Duodenal mucosa (tissue), 2 donors: ENCODE measurements around the gene PLEKHG7.
"Not testable (repeated sequence)": the region's sequence is repeated elsewhere in the genome, so short reads cannot be mapped to it uniquely, and the experiment has no call there.

Experiments
- H3K27ac ChIP-seq: one replicate; pipeline ENCODE4 v1.7.0; 2013; ENCODE audit warnings: low read depth, low read length
- H3K27me3 ChIP-seq, 2 donors: one replicate each; pipeline ENCODE4 v1.7.0; 2013; ENCODE audit warnings: low read length in 2 of 2, control low read depth in 1 of 2; ENCODE audit not compliant: insufficient read depth in 2 of 2, control insufficient read depth in 1 of 2
- H3K36me3 ChIP-seq, 2 donors: one replicate each; pipeline ENCODE4 v1.7.0; 2013; ENCODE audit warnings: low read length in 2 of 2, control low read depth in 1 of 2; ENCODE audit not compliant: insufficient read depth in 2 of 2, control insufficient read depth in 1 of 2
- H3K4me1 ChIP-seq, 2 donors: one replicate each; pipeline ENCODE4 v1.7.0; 2013; ENCODE audit warnings: low read length in 2 of 2, control low read depth in 1 of 2; ENCODE audit not compliant: insufficient read depth in 2 of 2, control insufficient read depth in 1 of 2
- H3K4me3 ChIP-seq, 2 donors: one replicate each; pipeline ENCODE4 v1.7.0; 2013; ENCODE audit warnings: low read length in 2 of 2, low read depth in 1 of 2
- H3K9ac ChIP-seq, 2 donors: one replicate each; pipeline ENCODE4 v1.7.0; 2013; ENCODE audit warnings: low read length in 2 of 2, low read depth in 1 of 2
- H3K9me3 ChIP-seq, 2 donors: one replicate each; pipeline ENCODE4 v1.7.0; 2013; ENCODE audit warnings: low read length in 2 of 2, control low read depth in 1 of 2; ENCODE audit not compliant: control insufficient read depth in 1 of 2

Gene PLEKHG7

DNA sequence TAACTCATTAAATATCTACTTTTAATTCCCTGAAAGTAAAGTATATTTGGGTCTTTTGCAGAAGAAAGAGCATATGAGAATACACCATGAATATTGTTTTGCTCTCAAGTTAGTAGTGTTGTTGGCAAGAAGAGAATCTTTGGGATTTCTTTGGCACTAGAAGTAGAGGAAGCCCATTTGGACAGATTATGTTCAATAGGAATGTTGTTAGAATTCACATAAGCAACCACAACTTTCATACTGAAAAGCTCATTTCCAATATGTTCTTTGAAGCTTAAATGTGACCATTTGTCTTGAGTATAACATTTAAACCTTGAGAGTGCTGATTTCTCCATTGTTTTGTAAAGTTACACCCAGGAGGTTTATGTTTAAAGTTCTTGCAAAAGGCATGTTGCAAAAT, 37.6 kb downstream of the PLEKHG7 start:
- Histone ChIP-seq H3K4me3 (no peak overlapping the region), H3K4me1 (no peaks in the 10 kb centered on the region), H3K9me3 (no peaks in the 10 kb centered on the region), H3K36me3 (no peaks in the 10 kb centered on the region), H3K9ac (no peak overlapping the region), H3K27me3 (no peaks in the 10 kb centered on the region), H3K27ac (no peak overlapping the region)

DNA sequence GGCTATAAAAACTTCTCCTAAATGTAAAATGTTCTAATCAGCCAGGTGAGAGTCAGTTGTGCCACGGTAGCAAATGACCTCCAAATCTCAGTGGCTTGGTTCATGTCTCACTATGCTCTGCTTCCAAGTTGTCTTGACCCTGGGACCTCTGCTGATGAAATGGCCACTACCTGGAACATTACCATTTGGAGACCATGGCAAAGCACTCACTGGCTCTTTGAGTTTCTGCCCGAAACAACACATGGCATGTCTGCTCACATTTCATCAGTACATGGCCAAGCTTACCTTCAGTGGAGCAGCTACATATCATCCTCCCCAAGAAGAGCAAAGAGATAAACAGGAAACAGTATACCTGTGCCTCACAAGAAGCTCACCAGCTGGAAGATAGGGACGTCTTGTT, 40.2 kb downstream of the PLEKHG7 start:
- no peaks in the 10 kb centered on the region for H3K27me3 ChIP-seq
- no peak overlapping the region for H3K27ac ChIP-seq
- no peaks in the 10 kb centered on the region for H3K36me3 ChIP-seq

DNA sequence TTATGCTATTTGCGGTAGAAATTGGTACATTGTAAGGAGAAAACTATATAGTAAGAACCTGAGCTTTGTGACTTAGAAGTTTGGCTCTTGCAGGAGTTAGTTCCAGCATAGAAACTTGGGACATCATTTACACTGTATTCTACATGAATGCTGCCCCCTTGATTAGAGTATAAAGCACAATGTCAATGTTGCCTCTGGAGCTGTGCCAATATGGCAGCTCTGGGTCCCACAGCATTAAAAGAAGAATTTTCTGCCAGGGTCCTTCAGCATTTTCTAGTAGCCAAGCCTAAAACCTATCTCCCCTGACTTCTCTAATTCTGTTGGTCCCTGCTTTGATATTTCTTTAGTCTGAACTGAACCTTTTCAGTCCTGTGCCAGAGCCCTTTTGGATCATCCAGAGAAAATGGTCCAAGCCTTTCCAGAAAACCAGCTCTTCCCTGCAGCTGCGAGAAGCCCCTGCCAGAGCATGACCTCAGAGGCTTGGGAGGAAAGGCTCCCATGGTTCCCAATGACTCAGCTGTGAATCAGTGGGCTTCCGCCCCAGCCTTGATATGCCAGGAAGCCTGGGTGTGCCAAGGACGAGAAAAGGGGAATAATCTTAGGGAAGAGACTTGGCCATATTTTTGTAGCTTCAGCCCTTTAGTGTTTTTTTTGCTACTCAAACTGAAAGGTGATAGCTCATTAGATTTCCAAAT, 43.2 kb downstream of the PLEKHG7 start:
- Histone ChIP-seq H3K27ac (no peak overlapping the region), H3K36me3 (no peaks in the 10 kb centered on the region), H3K9ac (no peak overlapping the region), H3K4me1 (no peaks in the 10 kb centered on the region), H3K9me3 (no peaks in the 10 kb centered on the region), H3K27me3 (no peaks in the 10 kb centered on the region), H3K4me3 (no peak overlapping the region)

More for the DNA sequence above, 40.2 kb downstream of the PLEKHG7 start:
- no peak overlapping the region for H3K4me3 ChIP-seq
- no peaks in the 10 kb centered on the region for H3K4me1 ChIP-seq
- no peak overlapping the region for H3K9ac ChIP-seq
- H3K9me3 ChIP-seq: no peaks in the 10 kb centered on the region

DNA sequence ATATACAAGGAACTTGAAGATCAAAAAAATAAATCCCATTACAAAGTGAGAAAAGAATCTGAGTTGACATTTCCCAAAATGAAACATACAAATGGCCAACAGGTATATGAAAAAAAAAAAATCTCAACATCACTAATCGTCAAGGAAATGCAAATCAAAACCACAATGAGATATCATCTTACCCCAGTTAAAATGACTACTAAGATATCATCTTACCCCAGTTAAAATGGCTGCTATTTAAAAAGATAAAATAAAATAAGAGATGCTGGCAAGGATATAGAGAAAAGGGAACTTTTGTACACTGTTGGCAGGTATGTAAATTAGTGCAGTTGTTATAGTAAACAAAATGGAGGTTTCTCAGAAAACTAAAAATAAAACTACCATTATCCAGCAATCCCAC, 44.4 kb downstream of the PLEKHG7 start:
- Histone ChIP-seq H3K4me3 (no peak overlapping the region), H3K27me3 (no peaks in the 10 kb centered on the region), H3K4me1 (no peaks in the 10 kb centered on the region), H3K27ac (no peak overlapping the region), H3K9ac (no peak overlapping the region), H3K36me3 (no peaks in the 10 kb centered on the region), H3K9me3 (no peaks in the 10 kb centered on the region)

DNA sequence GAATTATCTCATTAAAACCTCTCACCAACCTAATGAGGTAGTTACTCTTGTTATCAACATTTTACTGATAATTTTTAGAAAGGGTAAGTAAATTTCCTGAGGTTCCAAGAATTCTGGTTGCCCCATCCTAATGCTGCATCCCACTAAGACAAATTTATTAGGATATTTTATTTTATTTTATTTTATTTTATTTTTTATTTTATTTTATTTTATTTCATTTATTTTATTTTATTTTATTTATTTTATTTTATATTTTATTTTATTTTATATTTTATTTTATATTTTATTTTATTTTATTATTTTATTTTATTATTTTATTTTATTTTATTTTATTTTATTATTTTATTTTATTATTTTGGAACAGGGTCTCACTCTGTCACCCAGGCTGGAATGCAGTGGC, 46.9 kb downstream of the PLEKHG7 start:
- not testable (repeated sequence) for H3K27ac ChIP-seq, H3K27me3 ChIP-seq, H3K4me1 ChIP-seq, H3K4me3 ChIP-seq, H3K9me3 ChIP-seq, H3K9ac ChIP-seq, H3K36me3 ChIP-seq

DNA sequence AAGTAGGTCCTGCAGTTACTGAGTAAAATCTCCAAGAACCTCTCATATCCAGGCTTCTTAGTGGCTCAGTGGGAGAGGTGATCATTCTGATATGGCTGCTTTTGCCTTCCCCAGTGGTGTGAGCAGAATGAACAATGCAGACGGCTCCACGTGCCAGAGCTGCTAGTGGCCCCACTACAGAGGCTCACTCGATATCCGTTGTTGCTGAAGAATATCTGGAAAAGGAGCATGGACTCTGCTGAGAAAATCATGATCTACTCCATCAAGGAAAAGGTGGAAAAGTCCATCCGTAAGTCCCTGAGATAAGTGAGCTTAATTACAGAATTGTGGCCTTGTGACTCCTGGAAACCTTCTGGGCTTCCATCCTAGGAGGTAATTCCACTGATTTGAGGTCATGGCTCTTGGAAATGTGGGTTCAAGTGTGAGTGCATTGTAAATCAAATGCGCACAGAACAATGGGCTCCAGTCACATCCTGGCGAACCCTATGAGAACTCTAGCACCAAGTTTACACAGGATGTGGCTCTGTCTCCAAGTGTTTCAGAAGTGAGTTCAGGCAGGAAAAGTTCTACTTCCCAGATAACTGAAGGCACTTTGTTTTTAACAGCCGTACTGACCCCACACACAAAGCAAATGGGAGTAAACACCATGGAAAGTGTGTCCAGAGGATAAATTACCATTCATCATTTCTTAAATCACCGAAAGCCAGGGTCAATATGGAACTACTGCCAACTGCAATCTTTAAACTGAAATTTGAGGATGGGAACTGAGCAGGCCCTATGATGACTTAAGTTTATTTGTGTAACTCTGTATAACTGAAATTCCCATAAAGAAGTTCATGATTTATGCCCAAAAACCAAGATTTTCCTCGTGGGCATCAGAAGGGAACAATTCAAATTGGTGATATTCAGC, 51.4 kb downstream of the PLEKHG7 start:
- no peaks in the 10 kb centered on the region for H3K9me3 ChIP-seq
- no peaks in the 10 kb centered on the region for H3K36me3 ChIP-seq
- no peaks in the 10 kb centered on the region for H3K27me3 ChIP-seq
- H3K27ac ChIP-seq: no peak overlapping the region
- H3K4me3 ChIP-seq: no peak overlapping the region
- no peak overlapping the region for H3K9ac ChIP-seq
- no peaks in the 10 kb centered on the region for H3K4me1 ChIP-seq

DNA sequence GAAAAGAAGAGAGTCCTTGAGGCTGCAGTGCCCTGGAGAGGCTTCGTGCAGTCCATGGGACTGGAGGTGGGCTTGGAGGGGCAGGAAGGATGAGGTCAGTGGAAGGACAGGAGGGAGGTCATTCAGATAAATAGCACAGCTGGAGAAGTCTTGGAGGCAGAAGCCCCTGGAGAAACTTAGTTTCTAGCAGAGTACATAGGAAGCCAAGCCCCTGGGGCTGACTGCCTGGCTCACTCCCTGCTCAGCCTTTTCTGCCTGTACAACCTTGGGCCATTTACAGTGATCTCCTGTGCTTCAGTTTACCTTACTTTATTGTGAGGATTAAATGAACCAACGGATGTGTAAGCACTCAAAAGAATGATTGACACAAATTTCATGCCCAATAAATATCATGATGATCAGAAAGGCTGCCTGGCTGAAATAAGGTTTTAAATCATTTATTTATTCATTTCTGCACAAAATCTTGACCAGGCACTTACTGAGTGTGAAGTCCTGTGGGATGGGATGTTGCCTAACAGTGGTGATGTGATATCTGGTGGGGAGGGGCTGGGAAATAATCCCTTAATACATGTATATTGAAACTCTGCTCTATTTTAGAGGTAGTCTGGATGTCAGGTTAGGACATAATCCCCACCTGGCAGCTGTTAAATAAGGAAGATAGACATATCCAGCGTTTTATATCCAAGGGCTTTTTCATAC, 54.3 kb downstream of the PLEKHG7 start:
- no peaks in the 10 kb centered on the region for H3K27me3 ChIP-seq
- H3K36me3 ChIP-seq: no peaks in the 10 kb centered on the region
- no peaks in the 10 kb centered on the region for H3K4me1 ChIP-seq
- H3K9ac ChIP-seq: no peak overlapping the region
- no peak overlapping the region for H3K27ac ChIP-seq
- no peak overlapping the region for H3K4me3 ChIP-seq
- H3K9me3 ChIP-seq: no peaks in the 10 kb centered on the region

DNA sequence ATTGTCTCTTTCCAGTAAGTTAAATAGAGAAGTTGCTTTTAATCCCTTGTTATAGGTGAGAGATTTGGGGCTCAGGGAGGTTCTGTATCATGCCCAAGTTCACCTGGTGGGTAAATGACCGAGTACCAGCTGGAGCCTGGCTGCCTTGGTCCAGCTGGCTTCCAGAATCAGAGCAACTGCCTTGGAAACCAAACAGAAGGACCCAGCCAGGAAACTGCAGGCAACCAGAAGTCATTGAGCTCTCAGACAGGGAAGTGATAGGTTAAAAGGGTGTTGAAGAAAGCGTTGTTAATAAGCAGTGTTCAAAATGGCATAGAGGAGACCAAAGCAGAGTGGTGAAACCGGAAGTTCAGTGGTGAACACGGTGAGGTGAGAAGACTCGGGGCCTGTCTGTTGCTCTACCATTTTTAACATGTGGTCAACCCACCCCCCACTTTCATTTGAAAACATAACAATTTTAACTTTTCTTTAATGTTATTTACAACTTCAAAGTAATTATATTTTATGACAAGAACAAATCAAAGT, 54.9 kb downstream of the PLEKHG7 start:
- no peak overlapping the region for H3K9ac ChIP-seq
- H3K27me3 ChIP-seq: no peaks in the 10 kb centered on the region
- H3K9me3 ChIP-seq: no peaks in the 10 kb centered on the region
- H3K27ac ChIP-seq: no peak overlapping the region
- H3K36me3 ChIP-seq: no peaks in the 10 kb centered on the region
- no peak overlapping the region for H3K4me3 ChIP-seq
- H3K4me1 ChIP-seq: no peaks in the 10 kb centered on the region

DNA sequence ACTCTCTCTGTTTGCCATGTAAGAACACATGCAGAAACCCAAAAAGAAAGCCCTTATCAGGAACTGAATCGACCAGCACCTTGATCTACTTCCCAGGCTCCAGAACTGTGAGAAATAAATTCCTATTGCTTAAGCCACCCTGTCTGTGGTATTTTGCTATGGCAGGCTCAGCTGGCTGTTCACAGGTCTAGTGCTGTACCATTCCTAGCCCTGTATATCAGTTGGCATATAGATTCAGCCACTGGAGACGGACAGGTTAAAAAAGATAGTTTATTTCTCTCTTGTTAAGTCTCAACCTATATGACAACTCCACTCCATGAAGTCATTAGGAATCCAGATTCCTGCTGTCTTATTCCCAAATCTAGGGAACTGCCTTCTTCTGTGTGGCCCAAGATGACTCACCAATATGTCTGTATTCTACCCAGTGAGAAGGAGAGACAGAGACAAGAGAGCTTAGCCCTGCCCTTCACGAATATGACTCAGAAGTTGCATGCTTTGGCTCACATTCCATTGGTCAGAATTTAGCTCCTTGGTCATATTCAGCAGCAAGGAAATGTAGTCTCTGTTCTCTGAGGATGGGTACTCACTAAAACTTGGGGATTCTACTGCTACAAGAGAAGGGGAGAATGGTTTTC, 57.0 kb downstream of the PLEKHG7 start:
- Histone ChIP-seq H3K36me3 (no peaks in the 10 kb centered on the region), H3K4me3 (no peak overlapping the region), H3K9ac (no peak overlapping the region), H3K9me3 (no peaks in the 10 kb centered on the region), H3K27me3 (no peaks in the 10 kb centered on the region), H3K27ac (no peak overlapping the region), H3K4me1 (no peaks in the 10 kb centered on the region)
